Activated naive CD8-positive, alpha-beta T cell treated with anti-CD3 and anti-CD28 coated beads for 36 hours (primary cell): ENCODE results near the gene METTL18. TPM values are rescaled to one million over a fixed set of nuclear protein-coding genes. Genes with fewer than 3 reads are reported as not detected.

ENCODE experiments used
- DNase-seq: peaks from one replicate; pipeline ENCODE4 v3.0.0; 2021
- H3K27ac Mint-ChIP-seq: one replicate; pipeline ENCODE4 v1.8.0; 2022; ENCODE audit warnings: mild to moderate bottlenecking, moderate library complexity, mixed read lengths
- H3K27me3 Mint-ChIP-seq: one replicate; pipeline ENCODE4 v1.8.0; 2022; ENCODE audit warnings: mild to moderate bottlenecking, mixed read lengths
- H3K36me3 Mint-ChIP-seq: one replicate; pipeline ENCODE4 v1.8.0; 2021; ENCODE audit warnings: mild to moderate bottlenecking, mixed read lengths
- H3K4me1 Mint-ChIP-seq: one replicate; pipeline ENCODE4 v1.8.0; 2021; ENCODE audit warnings: mixed read lengths
- H3K4me3 Mint-ChIP-seq: one replicate; pipeline ENCODE4 v1.8.0; 2022; ENCODE audit warnings: mild to moderate bottlenecking, moderate library complexity, mixed read lengths
- H3K9me3 Mint-ChIP-seq: one replicate; pipeline ENCODE4 v1.8.0; 2022; ENCODE audit warnings: mixed read lengths
- total RNA-seq, 2 experiments: library from RNA; stranded (reverse); gene quantifications; one replicate each; pipeline ENCODE4 v1.2.3, GENCODE V29; 2021

Gene METTL18
- total RNA-seq, 2 experiments from 2014 or later = 13.2 to 15.3 TPM

GRCh38 chr1:169762699-169763098 lies 32.0 kb downstream of the METTL18 start:
- Mint-ChIP-seq H3K36me3 (no peaks in the 10 kb centered on the region), H3K4me1 (no peaks in the 10 kb centered on the region), H3K27me3 (peaks cover 4% of the 10 kb centered on the region), H3K27ac (no peak overlapping the region), H3K9me3 (peaks cover 1% of the 10 kb centered on the region), H3K4me3 (no peak overlapping the region)
- DNase-seq = no peak

GRCh38 chr1:169759038-169759437 lies 35.7 kb downstream of the METTL18 start:
- no peak overlapping the region for H3K27ac Mint-ChIP-seq
- H3K4me3 Mint-ChIP-seq = no peak overlapping the region
- DNase-seq = no peak
- no peaks in the 10 kb centered on the region for H3K36me3 Mint-ChIP-seq
- H3K27me3 Mint-ChIP-seq = no peaks in the 10 kb centered on the region
- no peaks in the 10 kb centered on the region for H3K4me1 Mint-ChIP-seq
- H3K9me3 Mint-ChIP-seq = peaks cover 1% of the 10 kb centered on the region

GRCh38 chr1:169753549-169753948 lies 41.2 kb downstream of the METTL18 start:
- Mint-ChIP-seq H3K9me3 (no peaks in the 10 kb centered on the region), H3K4me3 (no peak overlapping the region), H3K36me3 (no peaks in the 10 kb centered on the region)

GRCh38 chr1:169750041-169750440 lies 44.7 kb downstream of the METTL18 start:
- H3K27me3 Mint-ChIP-seq = no peaks in the 10 kb centered on the region
- H3K4me1 Mint-ChIP-seq = no peaks in the 10 kb centered on the region
- H3K4me3 Mint-ChIP-seq = no peak overlapping the region
- no peak for DNase-seq
- H3K27ac Mint-ChIP-seq = no peak overlapping the region
- H3K9me3 Mint-ChIP-seq = no peaks in the 10 kb centered on the region
- H3K36me3 Mint-ChIP-seq = no peaks in the 10 kb centered on the region

More at GRCh38 chr1:169753549-169753948, 41.2 kb downstream of the METTL18 start:
- H3K4me1 Mint-ChIP-seq = no peaks in the 10 kb centered on the region
- DNase-seq = no peak
- H3K27ac Mint-ChIP-seq = no peak overlapping the region
- no peaks in the 10 kb centered on the region for H3K27me3 Mint-ChIP-seq

GRCh38 chr1:169746550-169746949 lies 48.2 kb downstream of the METTL18 start:
- Mint-ChIP-seq H3K4me1 (no peaks in the 10 kb centered on the region), H3K27me3 (peaks cover 9% of the 10 kb centered on the region), H3K27ac (no peak overlapping the region), H3K4me3 (no peak overlapping the region), H3K9me3 (peaks cover 4% of the 10 kb centered on the region), H3K36me3 (peaks cover 2% of the 10 kb centered on the region)
- DNase-seq = no peak

- Mint-ChIP-seq H3K9me3 (peaks cover 4% of the 10 kb centered on the region), H3K4me1 (no peaks in the 10 kb centered on the region), H3K36me3 (peaks cover 2% of the 10 kb centered on the region), H3K27me3 (peaks cover 9% of the 10 kb centered on the region), H3K27ac (no peak overlapping the region), H3K4me3 (no peak overlapping the region)
- no peak for DNase-seq
These were observed 49.5 kb downstream of the METTL18 start for GRCh38 chr1:169745015-169745861.

Other genes with a start within 250 kb of the METTL18 start
- gene F5, start 208.4 kb downstream of the METTL18 start, total RNA-seq = 10 to 100 TPM; 39.7 to 40.1 TPM
- 1 to 10 TPM in 1 of 2 experiments, under 1 TPM in 1; 0.42 to 1.1 TPM for gene SELP, start 164.8 kb downstream of the METTL18 start, total RNA-seq
- gene SELL, start 83.3 kb downstream of the METTL18 start, total RNA-seq = 100 to 1,000 TPM; 110 to 111 TPM
- not detected for gene SELE, start 60.8 kb downstream of the METTL18 start, total RNA-seq
- 1 to 10 TPM; 9.3 to 9.5 TPM for gene SCYL3, start 99.0 kb upstream of the METTL18 start, total RNA-seq